H54 (cell line): ENCODE results near the gene FAM131C.
"Not testable (repeated sequence)": the region's sequence is repeated elsewhere in the genome, so short reads cannot be mapped to it uniquely, and the experiment has no call there.

Experiments used
- DNase-seq: peaks from one replicate; pipeline ENCODE4 v3.0.0; 2011; ENCODE audit warnings: low spot score, mixed read lengths; ENCODE audit not compliant: insufficient read length
- FAIRE-seq: peaks from 3 replicates; lab custom pipeline; 2011; peaks lifted over from hg19 to GRCh38; lab: Jason Lieb, UNC
- POLR2A ChIP-seq: IDR thresholded peaks from 2 replicates; pipeline ENCODE4 v1.6.1; 2011; ENCODE audit warnings: low read depth, mild to moderate bottlenecking, low read length

FAM131C gene

GRCh38 chr1:16055613-16056520 is 17.6 kb downstream of the FAM131C start:
- peak; percentile 47 for DNase-seq
- FAIRE-seq: no peak
- no peak for TF ChIP-seq POLR2A

- no peak for TF ChIP-seq POLR2A
- DNase-seq (no peak), FAIRE-seq (no peak)
These were observed 18.6 kb downstream of the FAM131C start for GRCh38 chr1:16054598-16055540.

- no peak for TF ChIP-seq POLR2A
- no peak for FAIRE-seq
- DNase-seq: no peak
These were observed 19.5 kb downstream of the FAM131C start for GRCh38 chr1:16053781-16054502.

- FAIRE-seq, DNase-seq: not testable (repeated sequence)
These were observed 21.5 kb downstream of the FAM131C start for GRCh38 chr1:16051949-16052348.

- FAIRE-seq (no peak), DNase-seq (no peak)
- no peak for TF ChIP-seq POLR2A
These were observed 22.4 kb downstream of the FAM131C start for GRCh38 chr1:16051039-16051438.

GRCh38 chr1:16050328-16050727 is 23.1 kb downstream of the FAM131C start:
- FAIRE-seq (no peak), DNase-seq (no peak)
- TF ChIP-seq POLR2A: no peak

- no peak for TF ChIP-seq POLR2A
- FAIRE-seq: no peak
- no peak for DNase-seq
These were observed 24.8 kb downstream of the FAM131C start for GRCh38 chr1:16048573-16049189.

GRCh38 chr1:16047791-16048475 is 25.5 kb downstream of the FAM131C start:
- no peak for DNase-seq
- FAIRE-seq: no peak
- TF ChIP-seq POLR2A: no peak

GRCh38 chr1:16046842-16047241 is 26.6 kb downstream of the FAM131C start:
- no peak for FAIRE-seq

GRCh38 chr1:16043950-16044349 is 29.5 kb downstream of the FAM131C start:
- DNase-seq: no peak
- no peak for FAIRE-seq
- TF ChIP-seq POLR2A: no peak

More at GRCh38 chr1:16046842-16047241, 26.6 kb downstream of the FAM131C start:
- TF ChIP-seq POLR2A: no peak
- no peak for DNase-seq

- FAIRE-seq (no peak), DNase-seq (no peak)
- TF ChIP-seq POLR2A: no peak
These were observed 29.9 kb downstream of the FAM131C start, which contains the start of gene CLCNKB for GRCh38 chr1:16043521-16043920. CLCNKB (plus strand) TSS chr1:16043782; CDS start chr1:16044493, 711 bp downstream.

- FAIRE-seq: peak; percentile 41
- DNase-seq: not testable (repeated sequence)
These were observed 30.8 kb downstream of the FAM131C start for GRCh38 chr1:16042654-16043053.

- no peak for FAIRE-seq
These were observed 31.4 kb downstream of the FAM131C start for GRCh38 chr1:16042096-16042495.

More at GRCh38 chr1:16042096-16042495, 31.4 kb downstream of the FAM131C start:
- DNase-seq: no peak
- no peak for TF ChIP-seq POLR2A
